ENCODE data around the gene DYNLT4.

DNA sequence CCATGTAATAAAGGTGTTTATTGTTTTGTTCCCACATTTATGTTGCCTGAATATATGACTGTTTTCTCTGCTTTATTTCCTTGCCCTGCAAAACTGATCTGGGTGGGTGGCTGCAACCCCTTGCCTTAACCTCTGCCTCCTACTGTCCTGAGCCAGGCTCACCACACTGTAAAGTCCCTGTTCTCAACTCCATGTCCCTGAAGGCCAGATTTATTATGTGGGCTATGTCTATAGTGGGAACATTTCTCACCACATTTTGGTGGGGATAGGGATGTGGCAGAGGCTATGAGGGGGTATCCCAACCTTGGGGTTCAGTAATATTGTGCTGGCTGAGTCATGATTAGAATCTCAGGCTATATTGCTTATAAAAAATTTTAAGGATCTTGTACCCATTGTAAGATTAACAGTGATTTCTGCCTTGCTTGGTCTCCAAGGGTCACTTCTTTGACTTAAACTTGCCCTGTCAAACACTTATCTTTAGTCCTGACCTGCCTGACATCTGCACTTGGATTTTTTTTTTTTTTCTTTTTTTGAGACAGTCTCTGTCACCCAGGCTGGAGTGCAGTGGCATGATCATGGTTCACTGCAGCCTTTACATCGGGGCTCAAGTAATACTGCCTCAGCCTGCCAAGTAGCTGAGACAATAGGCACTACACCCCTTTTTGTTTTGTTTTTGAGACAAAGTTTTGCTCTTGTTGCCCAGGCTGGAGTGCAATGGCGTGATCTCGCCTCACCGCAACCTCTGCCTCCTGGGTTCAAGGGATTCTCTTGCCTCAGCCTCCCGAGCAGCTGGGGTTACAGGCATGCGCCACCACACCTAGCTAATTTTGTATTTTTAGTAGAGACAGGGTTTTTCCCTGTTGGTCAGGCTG is 28.2 kb downstream of the DYNLT4 start:
- TF ChIP-seq, protein P1, sequence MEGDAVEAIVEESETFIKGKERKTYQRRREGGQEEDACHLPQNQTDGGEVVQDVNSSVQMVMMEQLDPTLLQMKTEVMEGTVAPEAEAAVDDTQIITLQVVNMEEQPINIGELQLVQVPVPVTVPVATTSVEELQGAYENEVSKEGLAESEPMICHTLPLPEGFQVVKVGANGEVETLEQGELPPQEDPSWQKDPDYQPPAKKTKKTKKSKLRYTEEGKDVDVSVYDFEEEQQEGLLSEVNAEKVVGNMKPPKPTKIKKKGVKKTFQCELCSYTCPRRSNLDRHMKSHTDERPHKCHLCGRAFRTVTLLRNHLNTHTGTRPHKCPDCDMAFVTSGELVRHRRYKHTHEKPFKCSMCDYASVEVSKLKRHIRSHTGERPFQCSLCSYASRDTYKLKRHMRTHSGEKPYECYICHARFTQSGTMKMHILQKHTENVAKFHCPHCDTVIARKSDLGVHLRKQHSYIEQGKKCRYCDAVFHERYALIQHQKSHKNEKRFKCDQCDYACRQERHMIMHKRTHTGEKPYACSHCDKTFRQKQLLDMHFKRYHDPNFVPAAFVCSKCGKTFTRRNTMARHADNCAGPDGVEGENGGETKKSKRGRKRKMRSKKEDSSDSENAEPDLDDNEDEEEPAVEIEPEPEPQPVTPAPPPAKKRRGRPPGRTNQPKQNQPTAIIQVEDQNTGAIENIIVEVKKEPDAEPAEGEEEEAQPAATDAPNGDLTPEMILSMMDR (IDR thresholded peaks at IDR 0.05): no peak
- TF ChIP-seq SIN3A (IDR thresholded peaks at IDR 0.05; ENCODE audit: borderline replicate concordance, insufficient read depth, low read depth, low read length) (no peak), POLR2AphosphoS5 (IDR thresholded peaks at IDR 0.05; ENCODE audit: low read depth, low read length) (no peak; the same call in 1 of the 2 replicates)
